Measurements from ENCODE around the gene POU2AF2. TPM values are rescaled to one million over a fixed set of nuclear protein-coding genes. Genes with fewer than 3 reads are reported as not detected.
"Not testable (repeated sequence)": the region's sequence is repeated elsewhere in the genome, so short reads cannot be mapped to it uniquely, and the experiment has no call there.

Gene POU2AF2
- total RNA-seq, 4 donors from 2014 or later = 1.9 to 4.4 TPM; not detected in 2

GRCh38 chr11:111221208-111221607, 24.3 kb upstream of the POU2AF2 start:
- H3K27me3 ChIP-seq = no peaks in the 10 kb centered on the region
- in situ Hi-C loops (cut with MboI; ENCODE audit: low pct_ligation_motif_present in 1 of 4, low pct_unique_long_range_greater_than_20kb in 1 of 4, low sequenced_read_pairs in 3 of 4) = no loop called here
- no peak overlapping the region for H3K27ac ChIP-seq
- H3K9me3 ChIP-seq = peaks cover 0 to 3% of the 10 kb centered on the region in 2 donors
- no peak for DNase-seq
- no peaks in the 10 kb centered on the region for H3K4me1 ChIP-seq
- intact Hi-C loops (cut with DNase I; ENCODE audit: low total_unique reads) = no loop called here
- no peak overlapping the region for H3K4me3 ChIP-seq
- no peak for TF ChIP-seq EP300 (IDR thresholded peaks at IDR 0.05; ENCODE audit: low read depth)
- TF ChIP-seq POLR2AphosphoS5 (IDR thresholded peaks at IDR 0.05) = no peak
- TF ChIP-seq, protein P1, sequence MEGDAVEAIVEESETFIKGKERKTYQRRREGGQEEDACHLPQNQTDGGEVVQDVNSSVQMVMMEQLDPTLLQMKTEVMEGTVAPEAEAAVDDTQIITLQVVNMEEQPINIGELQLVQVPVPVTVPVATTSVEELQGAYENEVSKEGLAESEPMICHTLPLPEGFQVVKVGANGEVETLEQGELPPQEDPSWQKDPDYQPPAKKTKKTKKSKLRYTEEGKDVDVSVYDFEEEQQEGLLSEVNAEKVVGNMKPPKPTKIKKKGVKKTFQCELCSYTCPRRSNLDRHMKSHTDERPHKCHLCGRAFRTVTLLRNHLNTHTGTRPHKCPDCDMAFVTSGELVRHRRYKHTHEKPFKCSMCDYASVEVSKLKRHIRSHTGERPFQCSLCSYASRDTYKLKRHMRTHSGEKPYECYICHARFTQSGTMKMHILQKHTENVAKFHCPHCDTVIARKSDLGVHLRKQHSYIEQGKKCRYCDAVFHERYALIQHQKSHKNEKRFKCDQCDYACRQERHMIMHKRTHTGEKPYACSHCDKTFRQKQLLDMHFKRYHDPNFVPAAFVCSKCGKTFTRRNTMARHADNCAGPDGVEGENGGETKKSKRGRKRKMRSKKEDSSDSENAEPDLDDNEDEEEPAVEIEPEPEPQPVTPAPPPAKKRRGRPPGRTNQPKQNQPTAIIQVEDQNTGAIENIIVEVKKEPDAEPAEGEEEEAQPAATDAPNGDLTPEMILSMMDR (IDR thresholded peaks at IDR 0.05) = no peak
- TF ChIP-seq POLR2A (IDR thresholded peaks at IDR 0.05) = no peak
- 92% methylated on average over 4 of the region's 4 CpGs; no CpG with 5 or more reads in 1 of the 2 donors for WGBS, 2 donors (ENCODE audit: low coverage in 1 of 2)
- no peaks in the 10 kb centered on the region for H3K36me3 ChIP-seq

DNA sequence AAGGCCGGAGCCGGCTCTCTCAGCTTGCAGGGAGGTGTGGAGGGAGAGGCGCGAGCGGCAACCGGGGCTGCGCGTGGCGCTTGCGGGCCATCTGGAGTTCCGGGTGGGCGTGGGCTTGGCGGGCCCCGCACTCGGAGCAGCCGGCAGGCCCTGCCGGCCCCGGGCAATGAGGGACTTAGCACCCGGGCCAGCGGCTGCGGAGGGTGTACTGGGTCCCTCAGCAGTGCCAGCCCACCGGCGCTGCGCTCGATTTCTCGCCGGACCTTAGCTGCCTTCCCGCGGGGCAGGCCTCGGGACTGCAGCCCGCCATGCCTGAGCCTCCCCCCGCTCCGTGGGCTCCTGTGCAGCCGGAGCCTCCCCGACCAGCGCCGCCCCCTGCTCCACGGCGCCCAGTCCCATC, 23.6 kb upstream of the POU2AF2 start:
- DNase-seq; H3K4me3 ChIP-seq; H3K27me3 ChIP-seq; H3K9me3 ChIP-seq; H3K4me1 ChIP-seq; in situ Hi-C loops (cut with MboI; ENCODE audit: low pct_ligation_motif_present in 1 of 4, low pct_unique_long_range_greater_than_20kb in 1 of 4, low sequenced_read_pairs in 3 of 4); intact Hi-C loops (cut with DNase I; ENCODE audit: low total_unique reads); H3K27ac ChIP-seq; H3K36me3 ChIP-seq: not testable (repeated sequence)
- WGBS, 2 donors (ENCODE audit: low coverage in 1 of 2) = 87% methylated on average over 39 of the region's 39 CpGs; no CpG with 5 or more reads in 1 of the 2 donors

GRCh38 chr11:111222821-111223455, 22.6 kb upstream of the POU2AF2 start:
- H3K4me1 ChIP-seq; H3K27ac ChIP-seq; H3K27me3 ChIP-seq; DNase-seq; intact Hi-C loops (cut with DNase I; ENCODE audit: low total_unique reads); H3K4me3 ChIP-seq; H3K36me3 ChIP-seq; H3K9me3 ChIP-seq; in situ Hi-C loops (cut with MboI; ENCODE audit: low pct_ligation_motif_present in 1 of 4, low pct_unique_long_range_greater_than_20kb in 1 of 4, low sequenced_read_pairs in 3 of 4): not testable (repeated sequence)
- WGBS, 2 donors (ENCODE audit: low coverage in 1 of 2) = 78 to 80% methylated on average over 2 to 20 of the region's 20 CpGs

DNA sequence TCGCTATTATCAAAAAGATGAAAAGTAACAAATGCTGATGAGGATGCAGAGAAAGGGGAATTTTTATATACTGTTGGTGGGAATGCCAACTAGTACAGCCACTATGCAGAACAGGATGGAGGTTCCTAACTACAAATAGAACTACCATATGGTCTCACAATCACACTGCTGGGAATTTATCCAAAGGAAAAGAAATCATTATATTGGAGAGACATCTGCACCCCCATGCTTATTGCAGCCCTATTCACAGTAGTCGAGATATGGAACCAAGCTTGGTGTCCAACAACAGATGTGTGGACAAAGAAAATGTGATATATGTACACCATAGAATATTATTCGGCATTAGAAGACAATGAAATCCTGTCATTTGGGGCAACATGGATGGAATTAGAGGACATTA, 19.6 kb upstream of the POU2AF2 start:
- Histone ChIP-seq H3K27ac (no peak overlapping the region), H3K4me3 (no peak overlapping the region), H3K27me3 (no peaks in the 10 kb centered on the region), H3K9me3 (no peaks in the 10 kb centered on the region), H3K4me1 (peaks cover 0 to 10% (median 0%) of the 10 kb centered on the region in 4 donors), H3K36me3 (no peaks in the 10 kb centered on the region)
- intact Hi-C loops (cut with DNase I; ENCODE audit: low total_unique reads) (no loop called here), in situ Hi-C loops (cut with MboI; ENCODE audit: low pct_ligation_motif_present in 1 of 4, low pct_unique_long_range_greater_than_20kb in 1 of 4, low sequenced_read_pairs in 3 of 4) (loop anchor here (25.0 kb wide), 3 partner anchors 764 to 1039 kb away; partner anchors contain the start of gene FDX1 (in 1 of the 4))
- DNase-seq = no peak
- 57 to 93% methylated on average over 3 of the region's 3 CpGs for WGBS, 2 donors (ENCODE audit: low coverage in 1 of 2)
- TF ChIP-seq EP300 (IDR thresholded peaks at IDR 0.05; ENCODE audit: low read depth) = no peak
- TF ChIP-seq POLR2AphosphoS5 (IDR thresholded peaks at IDR 0.05) = no peak
- no peak for TF ChIP-seq POLR2A (IDR thresholded peaks at IDR 0.05)
- TF ChIP-seq, protein P1 (IDR thresholded peaks at IDR 0.05) = no peak

GRCh38 chr11:111229604-111230003, 15.9 kb upstream of the POU2AF2 start:
- intact Hi-C loops (cut with DNase I; ENCODE audit: low total_unique reads) (no loop called here), in situ Hi-C loops (cut with MboI; ENCODE audit: low pct_ligation_motif_present in 1 of 4, low pct_unique_long_range_greater_than_20kb in 1 of 4, low sequenced_read_pairs in 3 of 4) (loop anchor here (10.0 to 25.0 kb wide), 4 partner anchors 765 to 1042 kb away; partner anchors contain the start of gene FDX1 (in 1 of the 4))
- no peak for DNase-seq
- WGBS, 2 donors (ENCODE audit: low coverage in 1 of 2) = 52 to 63% methylated on average over 5 to 6 of the region's 6 CpGs
- H3K36me3 ChIP-seq = no peaks in the 10 kb centered on the region
- no peak overlapping the region for H3K4me3 ChIP-seq
- H3K27me3 ChIP-seq = no peaks in the 10 kb centered on the region
- no peak for TF ChIP-seq POLR2AphosphoS5 (IDR thresholded peaks at IDR 0.05)
- TF ChIP-seq POLR2A (IDR thresholded peaks at IDR 0.05) = no peak
- TF ChIP-seq, protein P1 (IDR thresholded peaks at IDR 0.05) = no peak
- TF ChIP-seq EP300 (IDR thresholded peaks at IDR 0.05; ENCODE audit: low read depth) = no peak
- H3K4me1 ChIP-seq = peaks cover 0 to 12% (median 0%) of the 10 kb centered on the region in 4 donors
- no peak overlapping the region for H3K27ac ChIP-seq
- H3K9me3 ChIP-seq = no peaks in the 10 kb centered on the region

Data from transverse colon (tissue), 4 donors.